Mononuclear cell (primary cell): Measurements from ENCODE around the gene DAPK1. TPM values are rescaled to one million over a fixed set of nuclear protein-coding genes. Genes with fewer than 3 reads are reported as not detected.
"Not testable (repeated sequence)": the region's sequence is repeated elsewhere in the genome, so short reads cannot be mapped to it uniquely, and the experiment has no call there.

Source experiments
- H3K27me3 ChIP-seq: 2 replicates; pipeline ENCODE4 v1.6.0; 2011; ENCODE audit warnings: low read length, control low read depth; ENCODE audit not compliant: insufficient read depth
- H3K4me1 ChIP-seq: 2 replicates; pipeline ENCODE4 v1.5.1; 2011; ENCODE audit warnings: mild to moderate bottlenecking, low read length, control low read depth; ENCODE audit not compliant: insufficient read depth
- H3K4me3 ChIP-seq: 2 replicates; pipeline ENCODE4 v1.5.1; 2011; ENCODE audit warnings: mild to moderate bottlenecking, low read length, moderate library complexity
- H3K9me3 ChIP-seq: 2 replicates; pipeline ENCODE4 v1.5.1; 2011; ENCODE audit warnings: low read depth, mild to moderate bottlenecking, control low read depth, low read length
- total RNA-seq: library from RNA; depleted of rRNA; stranded (reverse); fragments of >200 nt; gene quantifications from one replicate; pipeline ENCODE4 v1.2.3, GENCODE V29; 2012

Gene DAPK1
- total RNA-seq, 1 donor = 21.8 TPM

DNA sequence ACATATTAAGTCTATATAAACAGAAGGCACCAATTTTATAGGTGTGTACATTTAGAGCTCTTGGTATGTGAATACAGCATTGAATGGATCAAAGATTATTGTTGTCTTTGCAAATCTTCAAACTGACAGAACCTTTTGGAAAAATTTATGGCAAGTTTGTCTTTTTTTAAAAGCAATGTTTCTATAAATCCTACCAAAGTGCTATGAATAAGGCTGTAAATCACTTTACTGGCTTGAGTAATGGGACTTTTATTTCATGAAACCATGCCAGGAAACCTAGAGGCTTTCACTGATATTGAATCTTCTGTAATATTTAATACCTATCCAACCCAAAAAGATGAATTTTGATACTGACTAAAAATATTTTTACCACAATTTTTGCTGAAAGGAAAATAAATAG lies 7.4 kb upstream of the DAPK1 start:
- Histone ChIP-seq H3K4me1 (peaks cover 15% of the 10 kb centered on the region), H3K9me3 (no peaks in the 10 kb centered on the region), H3K4me3 (no peak overlapping the region), H3K27me3 (no peaks in the 10 kb centered on the region)

- Histone ChIP-seq H3K4me3 (no peak overlapping the region), H3K27me3 (no peaks in the 10 kb centered on the region), H3K9me3 (no peaks in the 10 kb centered on the region), H3K4me1 (peaks cover 21% of the 10 kb centered on the region)
Measured at GRCh38 chr9:87490907-87491306, 6.8 kb upstream of the DAPK1 start.

- peaks cover 22% of the 10 kb centered on the region for H3K4me1 ChIP-seq
- H3K27me3 ChIP-seq = no peaks in the 10 kb centered on the region
- no peaks in the 10 kb centered on the region for H3K9me3 ChIP-seq
- H3K4me3 ChIP-seq = no peak overlapping the region
Measured at GRCh38 chr9:87491523-87491922, 6.1 kb upstream of the DAPK1 start.

GRCh38 chr9:87492642-87493041 lies 5.0 kb upstream of the DAPK1 start:
- no peak overlapping the region for H3K4me3 ChIP-seq
- peaks cover 28% of the 10 kb centered on the region for H3K4me1 ChIP-seq
- no peaks in the 10 kb centered on the region for H3K27me3 ChIP-seq
- no peaks in the 10 kb centered on the region for H3K9me3 ChIP-seq

DNA sequence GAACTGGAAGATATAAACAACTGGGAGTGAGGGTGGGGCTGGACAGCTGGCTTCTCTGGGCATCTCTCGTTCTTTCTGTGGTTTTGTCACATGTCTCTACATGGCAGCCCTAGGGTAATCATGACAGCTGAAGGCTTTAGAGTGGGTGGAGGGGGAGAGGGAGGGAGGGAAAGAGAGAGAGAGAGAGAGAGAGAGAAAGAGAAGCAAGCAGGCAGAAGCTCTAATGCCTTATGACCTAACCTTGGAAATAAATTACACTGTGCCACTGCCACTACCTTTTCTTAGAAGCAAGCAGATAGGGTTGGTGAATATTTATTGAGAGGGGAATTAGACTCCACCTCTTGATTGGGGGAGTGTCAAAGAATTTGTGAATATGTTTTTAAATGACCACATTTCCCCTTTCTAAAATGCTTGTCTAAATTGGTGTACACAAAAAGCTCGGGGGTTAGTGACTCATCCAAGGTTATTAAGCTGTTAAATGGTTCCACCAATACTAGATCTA lies 2.6 kb upstream of the DAPK1 start:
- Histone ChIP-seq H3K9me3 (no peaks in the 10 kb centered on the region), H3K27me3 (no peaks in the 10 kb centered on the region), H3K4me3 (no peak overlapping the region), H3K4me1 (peaks cover 38% of the 10 kb centered on the region)

GRCh38 chr9:87497080-87497603 lies 525 bp upstream of the DAPK1 start:
- peak overlapping the region; percentile 50 for H3K4me3 ChIP-seq
- no peaks in the 10 kb centered on the region for H3K9me3 ChIP-seq
- H3K27me3 ChIP-seq = no peaks in the 10 kb centered on the region
- peaks cover 54% of the 10 kb centered on the region for H3K4me1 ChIP-seq

DNA sequence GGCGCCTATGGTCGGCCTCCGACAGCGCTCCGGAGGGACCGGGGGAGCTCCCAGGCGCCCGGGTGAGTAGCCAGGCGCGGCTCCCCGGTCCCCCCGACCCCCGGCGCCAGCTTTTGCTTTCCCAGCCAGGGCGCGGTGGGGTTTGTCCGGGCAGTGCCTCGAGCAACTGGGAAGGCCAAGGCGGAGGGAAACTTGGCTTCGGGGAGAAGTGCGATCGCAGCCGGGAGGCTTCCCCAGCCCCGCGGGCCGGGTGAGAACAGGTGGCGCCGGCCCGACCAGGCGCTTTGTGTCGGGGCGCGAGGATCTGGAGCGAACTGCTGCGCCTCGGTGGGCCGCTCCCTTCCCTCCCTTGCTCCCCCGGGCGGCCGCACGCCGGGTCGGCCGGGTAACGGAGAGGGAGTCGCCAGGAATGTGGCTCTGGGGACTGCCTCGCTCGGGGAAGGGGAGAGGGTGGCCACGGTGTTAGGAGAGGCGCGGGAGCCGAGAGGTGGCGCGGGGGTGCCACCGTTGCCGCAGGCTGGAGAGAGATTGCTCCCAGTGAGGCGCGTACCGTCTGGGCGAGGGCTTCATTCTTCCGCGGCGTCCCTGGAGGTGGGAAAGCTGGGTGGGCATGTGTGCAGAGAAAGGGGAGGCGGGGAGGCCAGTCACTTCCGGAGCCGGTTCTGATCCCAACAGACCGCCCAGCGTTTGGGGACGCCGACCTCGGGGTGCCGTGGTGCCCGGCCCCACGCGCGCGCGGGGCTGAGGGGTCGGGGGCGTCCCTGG lies 561 bp downstream of the DAPK1 start:
- H3K4me3 ChIP-seq = peak overlapping the region; percentile 50
- H3K9me3 ChIP-seq = no peaks in the 10 kb centered on the region
- peaks cover 63% of the 10 kb centered on the region for H3K4me1 ChIP-seq
- no peaks in the 10 kb centered on the region for H3K27me3 ChIP-seq

- no peaks in the 10 kb centered on the region for H3K9me3 ChIP-seq
- no peaks in the 10 kb centered on the region for H3K27me3 ChIP-seq
- H3K4me3 ChIP-seq = peak overlapping the region; percentile 50
- H3K4me1 ChIP-seq = peaks cover 63% of the 10 kb centered on the region
Measured at GRCh38 chr9:87498811-87499360, 1.2 kb downstream of the DAPK1 start.

GRCh38 chr9:87499424-87500017 lies 1.9 kb downstream of the DAPK1 start:
- no peaks in the 10 kb centered on the region for H3K9me3 ChIP-seq
- H3K4me3 ChIP-seq = peak overlapping the region; percentile 50
- H3K4me1 ChIP-seq = peaks cover 61% of the 10 kb centered on the region
- no peaks in the 10 kb centered on the region for H3K27me3 ChIP-seq

DNA sequence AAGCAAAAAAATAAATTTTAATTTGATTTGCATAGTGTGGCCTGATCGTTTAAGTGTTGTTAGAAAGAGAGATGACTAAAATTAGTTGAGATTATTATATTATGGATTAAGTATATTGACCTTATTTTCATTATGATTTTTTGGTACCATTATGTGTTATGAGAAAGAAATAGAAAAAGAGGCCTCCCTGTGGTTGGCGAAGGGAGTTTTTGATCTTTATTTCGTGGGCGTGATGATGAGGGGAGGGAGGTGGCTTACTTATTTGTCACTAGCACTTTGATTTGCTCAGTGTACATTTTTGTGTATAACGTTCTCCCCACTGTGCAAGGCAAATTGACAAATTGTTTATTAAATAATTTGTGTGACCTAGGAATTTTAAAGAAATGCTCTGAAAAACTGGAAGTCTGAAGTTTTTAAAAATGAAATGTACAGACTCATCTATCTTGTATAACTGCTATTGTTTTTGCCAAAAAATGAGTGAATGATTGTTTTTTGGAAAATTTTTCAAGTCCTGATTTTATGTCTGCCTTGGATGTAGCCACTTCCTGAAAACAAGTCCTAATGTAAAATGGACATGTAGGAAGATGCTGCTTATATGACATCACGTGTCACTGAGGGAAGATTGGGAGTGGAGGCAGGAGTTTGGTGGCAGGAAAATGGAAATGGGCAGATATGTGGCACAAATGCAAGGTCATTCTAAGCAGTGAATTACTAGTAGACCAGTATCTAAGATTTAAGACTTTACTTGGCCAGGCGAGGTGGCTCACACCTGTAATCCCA lies 3.0 kb downstream of the DAPK1 start:
- H3K9me3 ChIP-seq = no peaks in the 10 kb centered on the region
- no peaks in the 10 kb centered on the region for H3K27me3 ChIP-seq
- peaks cover 58% of the 10 kb centered on the region for H3K4me1 ChIP-seq
- H3K4me3 ChIP-seq = no peak overlapping the region

DNA sequence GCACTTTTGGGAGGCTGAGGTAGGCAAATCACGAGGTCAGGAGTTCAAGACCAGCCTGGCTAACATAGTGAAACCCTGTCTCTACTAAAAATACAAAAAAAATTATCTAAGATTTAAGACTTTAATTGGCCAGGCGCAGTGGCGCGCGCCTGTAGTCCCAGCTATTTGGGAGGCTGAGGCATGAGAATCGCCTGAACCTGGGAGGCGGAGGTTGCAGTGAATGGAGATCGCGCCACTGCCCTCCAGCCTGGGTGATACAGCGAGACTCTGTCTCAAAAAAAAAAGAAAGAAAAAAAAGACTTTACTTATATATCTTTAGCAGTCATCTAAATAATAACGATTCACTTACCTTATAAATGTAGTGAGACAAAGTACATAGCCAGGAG lies 3.6 kb downstream of the DAPK1 start:
- H3K4me1 ChIP-seq = peaks cover 55% of the 10 kb centered on the region
- not testable (repeated sequence) for H3K9me3 ChIP-seq, H3K27me3 ChIP-seq, H3K4me3 ChIP-seq

DNA sequence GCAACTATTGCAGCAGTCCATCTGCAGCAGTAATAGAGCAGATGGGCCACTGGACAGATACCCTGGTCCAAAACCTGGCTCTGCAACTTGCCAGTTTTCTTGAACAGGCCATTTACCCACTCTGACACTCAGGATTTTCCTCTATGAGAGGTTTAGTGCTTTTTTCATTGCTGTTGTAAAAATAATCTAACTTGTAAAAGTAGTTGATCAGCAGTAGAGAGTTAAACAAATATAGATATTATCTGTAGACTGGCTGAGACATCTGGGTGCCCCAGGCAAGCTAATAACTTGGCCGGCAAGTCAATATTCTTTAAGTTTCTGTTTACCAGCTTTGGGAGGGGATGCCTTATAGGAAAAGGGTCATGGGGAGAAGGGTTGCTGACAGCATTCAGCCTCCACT lies 4.1 kb downstream of the DAPK1 start:
- H3K9me3 ChIP-seq = no peaks in the 10 kb centered on the region
- H3K4me3 ChIP-seq = no peak overlapping the region
- peaks cover 55% of the 10 kb centered on the region for H3K4me1 ChIP-seq
- H3K27me3 ChIP-seq = no peaks in the 10 kb centered on the region

- H3K27me3 ChIP-seq = no peaks in the 10 kb centered on the region
- H3K9me3 ChIP-seq = no peaks in the 10 kb centered on the region
- peaks cover 49% of the 10 kb centered on the region for H3K4me1 ChIP-seq
- no peak overlapping the region for H3K4me3 ChIP-seq
Measured at GRCh38 chr9:87502391-87503221, 4.9 kb downstream of the DAPK1 start.

DNA sequence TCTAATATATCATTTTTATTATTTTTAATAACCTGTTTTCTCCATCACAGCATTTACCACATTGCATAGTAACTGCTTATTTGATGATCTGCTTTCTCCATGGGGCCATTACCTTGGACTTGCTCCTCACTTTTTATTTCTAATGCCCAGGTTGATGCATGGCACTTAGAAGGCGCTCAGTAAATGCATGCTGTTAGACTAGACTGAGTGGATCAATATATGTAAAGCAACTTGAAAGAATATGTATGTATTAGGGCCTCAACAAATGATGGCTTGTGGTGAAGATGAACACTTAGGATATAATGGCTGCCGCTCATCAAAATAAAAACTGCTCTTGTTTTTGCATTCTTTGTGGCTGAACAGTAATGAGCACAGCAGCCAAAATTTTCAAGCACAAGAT lies 5.8 kb downstream of the DAPK1 start:
- Histone ChIP-seq H3K4me1 (peaks cover 48% of the 10 kb centered on the region), H3K27me3 (no peaks in the 10 kb centered on the region), H3K9me3 (no peaks in the 10 kb centered on the region), H3K4me3 (no peak overlapping the region)
